Trophoblast cell (in vitro differentiated cells and primary cell): Measurements from ENCODE around the gene FOLR1.
A peak's percentile ranks its signal among the peaks of the same experiment; 100 is the strongest.
"Not testable (repeated sequence)": the region's sequence is repeated elsewhere in the genome, so short reads cannot be mapped to it uniquely, and the experiment has no call there.

Experiments
- DNase-seq, 2 donors: peaks; one replicate each; pipeline ENCODE4 v3.0.0-alpha.2; 2016
- H2AFZ ChIP-seq: 2 replicates; pipeline ENCODE4 v1.6.1; 2013; ENCODE audit warnings: low read length, moderate library complexity, mild to moderate bottlenecking; ENCODE audit not compliant: insufficient read depth, poor library complexity
- H2AK5ac ChIP-seq: 2 replicates; pipeline ENCODE4 v1.6.1; 2013; ENCODE audit warnings: mild to moderate bottlenecking, low read length
- H2BK120ac ChIP-seq: 2 replicates; pipeline ENCODE4 v1.6.1; 2013; ENCODE audit warnings: low read length, mild to moderate bottlenecking, moderate library complexity; ENCODE audit not compliant: insufficient read depth, poor library complexity
- H2BK12ac ChIP-seq: 2 replicates; pipeline ENCODE4 v1.6.1; 2013; ENCODE audit warnings: mild to moderate bottlenecking, low read length, moderate library complexity
- H2BK5ac ChIP-seq: 2 replicates; pipeline ENCODE4 v1.6.1; 2013; ENCODE audit warnings: low read length, low read depth, moderate library complexity, mild to moderate bottlenecking; ENCODE audit not compliant: poor library complexity
- H3K14ac ChIP-seq: 2 replicates; pipeline ENCODE4 v1.6.1; 2013; ENCODE audit warnings: mild to moderate bottlenecking, low read length
- H3K18ac ChIP-seq: 2 replicates; pipeline ENCODE4 v1.6.1; 2013; ENCODE audit warnings: mild to moderate bottlenecking, low read length
- H3K23ac ChIP-seq: 2 replicates; pipeline ENCODE4 v1.6.1; 2013; ENCODE audit warnings: low read length
- H3K27ac ChIP-seq: 2 replicates; pipeline ENCODE4 v1.5.1; 2013; ENCODE audit warnings: low read depth, mild to moderate bottlenecking, inconsistent platforms, low read length, moderate library complexity
- H3K27me3 ChIP-seq: 2 replicates; pipeline ENCODE4 v1.6.1; 2013; ENCODE audit warnings: inconsistent platforms, mild to moderate bottlenecking, low read length, moderate library complexity; ENCODE audit not compliant: insufficient read depth
- H3K36me3 ChIP-seq, 2 experiments: 1 replicate in 1 of 2; 2 replicates in 1 of 2; pipeline ENCODE4 v1.6.1; 2013; ENCODE audit warnings: low read length in 2 of 2, mild to moderate bottlenecking in 2 of 2, moderate library complexity in 1 of 2; ENCODE audit not compliant: insufficient read depth in 2 of 2, control insufficient read depth in 1 of 2
- H3K4ac ChIP-seq: 2 replicates; pipeline ENCODE4 v1.6.1; 2013; ENCODE audit warnings: low read depth, mild to moderate bottlenecking, low read length, moderate library complexity
- H3K4me1 ChIP-seq, 2 experiments: 1 replicate in 1 of 2; 2 replicates in 1 of 2; pipeline ENCODE4 v1.6.1; 2013; ENCODE audit warnings: low read length in 2 of 2, mild to moderate bottlenecking in 2 of 2, moderate library complexity in 1 of 2; ENCODE audit not compliant: insufficient read depth in 2 of 2, control insufficient read depth in 1 of 2
- H3K4me2 ChIP-seq: 2 replicates; pipeline ENCODE4 v1.6.1; 2013; ENCODE audit warnings: inconsistent platforms, mild to moderate bottlenecking, low read length, moderate library complexity
- H3K4me3 ChIP-seq: 2 replicates; pipeline ENCODE4 v1.5.1; 2013; ENCODE audit warnings: mild to moderate bottlenecking, low read depth, low read length, inconsistent platforms
- H3K79me1 ChIP-seq: one replicate; pipeline ENCODE4 v1.6.1; 2013; ENCODE audit warnings: low read length
- H3K79me2 ChIP-seq: 2 replicates; pipeline ENCODE4 v1.6.1; 2013; ENCODE audit warnings: low read length, mild to moderate bottlenecking; ENCODE audit not compliant: control insufficient read depth, insufficient read depth, poor library complexity
- H3K9ac ChIP-seq: 2 replicates; pipeline ENCODE4 v1.6.1; 2013; ENCODE audit warnings: mild to moderate bottlenecking, low read length
- H3K9me3 ChIP-seq: 2 replicates; pipeline ENCODE4 v1.6.1; 2013; ENCODE audit warnings: low read depth, mild to moderate bottlenecking, control low read depth, inconsistent platforms, low read length; ENCODE audit not compliant: insufficient read depth
- H4K12ac ChIP-seq: 2 replicates; pipeline ENCODE4 v1.6.1; 2013; ENCODE audit warnings: low read depth, mild to moderate bottlenecking, low read length, moderate library complexity
- H4K8ac ChIP-seq: 2 replicates; pipeline ENCODE4 v1.6.1; 2013; ENCODE audit warnings: low read depth, mild to moderate bottlenecking, low read length, moderate library complexity
- H4K91ac ChIP-seq: one replicate; pipeline ENCODE4 v1.6.1; 2013; ENCODE audit warnings: low read depth, mild to moderate bottlenecking, low read length, moderate library complexity
- WGBS: extraction: QIAGEN DNeasy Blood & Tissue Kit; methylation state at CpG from one replicate; pipeline ENCODE4 v1.1.7; 2013; ENCODE audit warnings: missing lambda C conversion rate; ENCODE audit not compliant: insufficient read length, insufficient coverage; ENCODE audit errors: extremely low coverage; 5-methylcytosine and 5-hydroxymethylcytosine counted together

FOLR1 gene

DNA sequence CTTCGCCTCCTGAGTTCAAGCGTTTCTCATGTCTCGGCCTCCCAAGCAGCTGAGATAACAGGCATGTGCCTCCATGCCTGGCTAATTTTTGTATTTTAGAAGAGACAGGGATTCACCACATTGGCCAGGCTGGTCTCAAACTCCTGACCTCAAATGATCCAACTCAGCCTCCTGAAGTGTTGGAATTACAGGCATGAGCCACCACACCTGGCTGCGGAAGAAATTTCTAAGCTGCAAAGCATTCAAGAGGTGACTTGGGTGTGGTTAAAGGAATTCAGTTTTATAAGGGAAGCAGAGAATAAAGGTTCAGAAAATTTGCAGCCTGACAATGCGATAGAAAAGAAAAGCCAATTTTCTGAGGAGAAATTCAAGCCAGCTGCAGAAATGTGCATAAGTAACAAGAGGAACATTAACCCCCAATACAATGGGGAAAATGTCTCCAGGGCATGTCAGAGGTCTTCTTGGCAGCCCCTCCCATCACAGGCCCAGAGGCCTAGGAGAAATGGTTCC, 22.8 kb upstream of the FOLR1 start:
- H3K27me3 ChIP-seq, H2AK5ac ChIP-seq, H2AFZ ChIP-seq, H3K4me1 ChIP-seq, H4K8ac ChIP-seq, H3K36me3 ChIP-seq, H2BK5ac ChIP-seq, H3K27ac ChIP-seq, H3K4me2 ChIP-seq, H3K23ac ChIP-seq, H3K4me3 ChIP-seq, H4K91ac ChIP-seq, H3K9me3 ChIP-seq, H3K18ac ChIP-seq, H3K9ac ChIP-seq, H3K79me1 ChIP-seq, H3K14ac ChIP-seq, H4K12ac ChIP-seq, H3K4ac ChIP-seq, H2BK12ac ChIP-seq, H3K79me2 ChIP-seq, H2BK120ac ChIP-seq: not testable (repeated sequence)
- no CpG with 5 or more reads among the region's 5 CpGs for WGBS
- DNase-seq: peak; percentile 57 to 79

DNA sequence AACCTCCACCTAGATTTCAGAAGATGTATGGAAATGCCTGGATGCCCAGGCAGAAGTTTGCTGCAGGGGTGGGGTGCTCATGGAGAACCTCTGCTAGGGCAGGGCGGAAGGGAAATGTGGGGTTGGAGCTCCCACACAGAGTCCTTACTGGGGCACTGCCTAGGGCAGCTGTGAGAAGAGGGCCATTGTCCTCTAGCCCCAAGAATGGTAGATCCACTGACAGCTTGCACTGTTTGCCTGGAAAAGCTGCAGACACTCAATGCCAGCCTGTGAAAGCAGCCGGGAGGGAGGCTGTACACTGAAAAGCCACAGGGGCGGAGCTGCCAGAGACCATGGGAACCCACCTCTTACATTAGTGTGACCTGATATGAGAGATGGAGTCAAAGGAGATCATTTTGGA, 22.2 kb upstream of the FOLR1 start:
- H2AK5ac ChIP-seq, DNase-seq, H4K91ac ChIP-seq, H3K23ac ChIP-seq, H3K4me2 ChIP-seq, H4K12ac ChIP-seq, H3K9me3 ChIP-seq, H2BK12ac ChIP-seq, H2AFZ ChIP-seq, H3K4me1 ChIP-seq, H3K27me3 ChIP-seq, H3K36me3 ChIP-seq, H3K18ac ChIP-seq, H4K8ac ChIP-seq, H3K27ac ChIP-seq, H3K4me3 ChIP-seq, H3K79me2 ChIP-seq, H2BK120ac ChIP-seq, H3K9ac ChIP-seq, H2BK5ac ChIP-seq, H3K14ac ChIP-seq, H3K4ac ChIP-seq, H3K79me1 ChIP-seq: not testable (repeated sequence)
- no CpG with 5 or more reads among the region's 3 CpGs for WGBS

DNA sequence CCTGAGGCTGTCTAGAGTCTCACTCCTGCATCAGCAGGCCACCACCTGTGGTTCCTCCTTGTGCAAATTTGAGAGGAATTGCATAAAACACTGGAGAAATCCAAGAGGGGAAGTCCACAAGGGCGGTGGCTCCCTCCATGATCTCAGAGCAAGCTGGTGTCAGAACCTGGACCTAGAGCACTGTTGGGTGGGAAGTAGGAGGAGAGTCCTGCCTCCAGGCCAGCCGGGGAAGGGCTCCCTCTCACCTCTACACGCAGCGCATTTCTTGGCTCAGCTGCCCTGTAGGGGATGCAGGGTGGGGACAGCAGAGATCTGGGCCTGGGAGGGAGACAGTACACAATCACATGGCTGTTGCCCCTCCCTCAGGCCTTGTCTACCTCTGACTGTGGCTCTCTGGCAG, 19.9 kb upstream of the FOLR1 start:
- H3K14ac ChIP-seq, H3K36me3 ChIP-seq, H3K23ac ChIP-seq, H4K91ac ChIP-seq, H2AK5ac ChIP-seq, H3K27me3 ChIP-seq, H2BK120ac ChIP-seq, H2AFZ ChIP-seq, H3K4me1 ChIP-seq, H3K4me3 ChIP-seq, DNase-seq, H3K79me1 ChIP-seq, H3K18ac ChIP-seq, H3K4ac ChIP-seq, H3K27ac ChIP-seq, H3K79me2 ChIP-seq, H3K4me2 ChIP-seq, H3K9me3 ChIP-seq, H2BK12ac ChIP-seq, H4K8ac ChIP-seq, H4K12ac ChIP-seq, H2BK5ac ChIP-seq: not testable (repeated sequence)
- no CpG with 5 or more reads among the region's 4 CpGs for WGBS
- H3K9ac ChIP-seq: peak overlapping the region; percentile 53

DNA sequence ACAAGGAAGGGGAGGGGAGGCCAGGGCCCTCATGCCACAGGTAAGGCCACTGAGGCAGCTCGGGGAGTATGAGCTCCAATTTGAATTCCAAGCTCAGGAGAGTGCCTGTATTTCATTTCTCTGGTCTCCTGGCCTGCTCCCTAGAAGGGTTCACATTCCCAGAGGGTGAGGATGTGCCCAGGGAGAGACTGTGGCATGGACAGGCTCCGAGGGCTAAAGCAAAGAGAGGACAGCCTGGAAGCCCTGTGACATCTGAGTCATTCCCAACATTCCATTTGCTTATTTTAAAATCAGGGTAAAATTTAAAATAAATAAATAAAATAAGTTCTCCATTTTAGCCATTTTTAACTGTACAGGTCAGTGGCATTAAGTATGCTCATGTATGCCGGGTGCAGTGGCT, 18.6 kb upstream of the FOLR1 start:
- H3K23ac ChIP-seq: no peak overlapping the region
- H2AFZ ChIP-seq: no peak overlapping the region
- H2BK5ac ChIP-seq: no peak overlapping the region

More for the DNA sequence above, 18.6 kb upstream of the FOLR1 start:
- WGBS: no CpG with 5 or more reads among the region's 3 CpGs
- no peak overlapping the region for H3K14ac ChIP-seq
- no peak overlapping the region for H3K4me3 ChIP-seq
- no peaks in the 10 kb centered on the region for H3K79me2 ChIP-seq
- H3K9ac ChIP-seq: no peak overlapping the region
- H3K79me1 ChIP-seq: no peaks in the 10 kb centered on the region
- H3K4ac ChIP-seq: no peak overlapping the region
- no peak overlapping the region for H3K18ac ChIP-seq
- no peak overlapping the region for H3K27ac ChIP-seq
- H3K4me2 ChIP-seq: no peak overlapping the region
- H2BK12ac ChIP-seq: no peak overlapping the region
- H3K36me3 ChIP-seq: no peaks in the 10 kb centered on the region
- no peak overlapping the region for H4K12ac ChIP-seq
- H3K4me1 ChIP-seq: no peaks in the 10 kb centered on the region
- DNase-seq: no peak
- no peak overlapping the region for H2AK5ac ChIP-seq
- no peak overlapping the region for H4K8ac ChIP-seq
- H2BK120ac ChIP-seq: no peak overlapping the region
- H3K9me3 ChIP-seq: no peaks in the 10 kb centered on the region
- no peaks in the 10 kb centered on the region for H3K27me3 ChIP-seq
- no peak overlapping the region for H4K91ac ChIP-seq
